Hepatocyte (in vitro differentiated cells): ENCODE measurements around the gene CENPU. TPM values are rescaled to one million over a fixed set of nuclear protein-coding genes. Genes with fewer than 3 reads are reported as not detected.
"Not testable (repeated sequence)": the region's sequence is repeated elsewhere in the genome, so short reads cannot be mapped to it uniquely, and the experiment has no call there.

Experiments
- DNase-seq: peaks from one replicate; pipeline ENCODE4 v3.0.0-alpha.2; 2016; ENCODE audit warnings: low spot score
- H2AFZ ChIP-seq: fragments of 200-600 bp; sonication (generic); 2 replicates; pipeline ENCODE4 v1.6.0; 2016; ENCODE audit warnings: antibody characterized with exemption, mild to moderate bottlenecking
- H3K27ac ChIP-seq: fragments of 200-600 bp; sonication (generic); 2 replicates; pipeline ENCODE4 v1.5.1; 2016; ENCODE audit warnings: mild to moderate bottlenecking
- H3K27me3 ChIP-seq: fragments of 200-600 bp; sonication (generic); 2 replicates; pipeline ENCODE4 v1.6.1; 2016
- H3K36me3 ChIP-seq: fragments of 200-600 bp; sonication (generic); replicated peaks from 2 replicates; pipeline ENCODE4 v1.5.1; 2016; ENCODE audit warnings: low read depth; ENCODE audit not compliant: insufficient read depth
- H3K4me1 ChIP-seq: fragments of 200-600 bp; sonication (generic); 2 replicates; pipeline ENCODE4 v1.5.1; 2016; ENCODE audit warnings: mild to moderate bottlenecking, moderate library complexity; ENCODE audit not compliant: insufficient read depth
- H3K4me2 ChIP-seq: fragments of 200-600 bp; sonication (generic); 2 replicates; pipeline ENCODE4 v1.6.0; 2016
- H3K4me3 ChIP-seq: fragments of 200-600 bp; sonication (generic); 2 replicates; pipeline ENCODE4 v1.5.1; 2016; ENCODE audit warnings: mild to moderate bottlenecking
- H3K79me2 ChIP-seq: fragments of 200-600 bp; sonication (generic); 2 replicates; pipeline ENCODE4 v1.6.0; 2017; ENCODE audit warnings: mild to moderate bottlenecking
- H3K9me2 ChIP-seq: fragments of 200-600 bp; sonication (generic); replicated peaks from 2 replicates; pipeline ENCODE4 v1.6.0; 2017; ENCODE audit warnings: mild to moderate bottlenecking; ENCODE audit not compliant: insufficient read depth
- H3K9me3 ChIP-seq: fragments of 200-600 bp; sonication (generic); 2 replicates; pipeline ENCODE4 v1.5.1; 2016; ENCODE audit warnings: low read depth, mild to moderate bottlenecking
- H4K20me1 ChIP-seq: fragments of 200-600 bp; sonication (generic); 2 replicates; pipeline ENCODE4 v1.6.0; 2016; ENCODE audit warnings: mild to moderate bottlenecking; ENCODE audit not compliant: insufficient read depth, poor library complexity, severe bottlenecking
- EZH2 ChIP-seq: fragments of 200-600 bp; sonication (generic); IDR thresholded peaks from 2 replicates; pipeline ENCODE4 v1.6.1; 2016; ENCODE audit warnings: antibody characterized with exemption, mild to moderate bottlenecking, borderline replicate concordance
- EZH2phosphoT487 ChIP-seq: fragments of 200-600 bp; sonication (generic); IDR thresholded peaks from one replicate; pipeline ENCODE4 v1.6.1; 2018; ENCODE audit warnings: antibody characterized with exemption, mild to moderate bottlenecking, low read depth, moderate library complexity; ENCODE audit not compliant: unreplicated experiment, severe bottlenecking
- WGBS: methylation state at CpG from one replicate; pipeline ENCODE4 v1.1.6; 2016; ENCODE audit warnings: low lambda C conversion rate; ENCODE audit errors: missing lambda C conversion rate; 5-methylcytosine and 5-hydroxymethylcytosine counted together
- polyA plus RNA-seq: library from polyadenylated mRNA; unstranded; fragments of >200 nt; fragmentation: Nextera tagmentation; extraction: Ambion mirVana; gene quantifications from 2 replicates; pipeline ENCODE4 v1.2.1, GENCODE V29; 2016
- total RNA-seq: library from RNA; depleted of rRNA; stranded (reverse); fragments of >200 nt; gene quantifications from 2 replicates; pipeline ENCODE4 v1.2.3, GENCODE V29; 2014
- TF ChIP-seq, protein P1 (sequence below): fragments of 200-600 bp; sonication (generic); IDR thresholded peaks from 2 replicates; pipeline ENCODE4 v1.5.1; 2016; ENCODE audit warnings: antibody characterized with exemption, mild to moderate bottlenecking; ENCODE audit not compliant: poor library complexity

Gene CENPU
- total and polyA plus RNA-seq, 2 experiments from 2014 or later = 7.8 to 10.0 TPM

DNA sequence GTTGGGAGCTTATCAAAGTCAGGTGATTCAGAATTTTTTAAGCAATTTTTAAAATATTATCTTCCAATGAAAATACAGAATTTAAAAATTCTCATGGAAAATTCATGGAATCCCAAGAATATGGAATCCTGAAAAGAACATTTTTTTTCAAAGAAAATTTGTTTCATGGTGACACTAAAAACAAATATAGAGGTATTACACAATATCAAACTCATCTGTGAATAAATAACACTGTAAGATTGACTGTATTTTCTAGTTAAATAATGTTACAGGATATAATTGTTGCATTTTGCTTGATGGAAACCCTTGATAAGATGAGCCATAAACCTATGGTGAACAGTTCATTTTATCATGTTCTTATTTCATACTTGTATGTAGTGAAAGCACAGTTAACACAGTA is 72.9 kb downstream of the CENPU start:
- H3K27ac ChIP-seq = no peak overlapping the region
- no peaks in the 10 kb centered on the region for H3K9me2 ChIP-seq
- H3K4me1 ChIP-seq = no peaks in the 10 kb centered on the region
- no peak for TF ChIP-seq EZH2phosphoT487
- TF ChIP-seq, protein P1, sequence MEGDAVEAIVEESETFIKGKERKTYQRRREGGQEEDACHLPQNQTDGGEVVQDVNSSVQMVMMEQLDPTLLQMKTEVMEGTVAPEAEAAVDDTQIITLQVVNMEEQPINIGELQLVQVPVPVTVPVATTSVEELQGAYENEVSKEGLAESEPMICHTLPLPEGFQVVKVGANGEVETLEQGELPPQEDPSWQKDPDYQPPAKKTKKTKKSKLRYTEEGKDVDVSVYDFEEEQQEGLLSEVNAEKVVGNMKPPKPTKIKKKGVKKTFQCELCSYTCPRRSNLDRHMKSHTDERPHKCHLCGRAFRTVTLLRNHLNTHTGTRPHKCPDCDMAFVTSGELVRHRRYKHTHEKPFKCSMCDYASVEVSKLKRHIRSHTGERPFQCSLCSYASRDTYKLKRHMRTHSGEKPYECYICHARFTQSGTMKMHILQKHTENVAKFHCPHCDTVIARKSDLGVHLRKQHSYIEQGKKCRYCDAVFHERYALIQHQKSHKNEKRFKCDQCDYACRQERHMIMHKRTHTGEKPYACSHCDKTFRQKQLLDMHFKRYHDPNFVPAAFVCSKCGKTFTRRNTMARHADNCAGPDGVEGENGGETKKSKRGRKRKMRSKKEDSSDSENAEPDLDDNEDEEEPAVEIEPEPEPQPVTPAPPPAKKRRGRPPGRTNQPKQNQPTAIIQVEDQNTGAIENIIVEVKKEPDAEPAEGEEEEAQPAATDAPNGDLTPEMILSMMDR = no peak
- no peaks in the 10 kb centered on the region for H4K20me1 ChIP-seq
- H3K79me2 ChIP-seq = no peaks in the 10 kb centered on the region
- no peaks in the 10 kb centered on the region for H3K36me3 ChIP-seq
- DNase-seq = no peak
- H3K27me3 ChIP-seq = no peaks in the 10 kb centered on the region
- H3K4me3 ChIP-seq = no peak overlapping the region
- H3K9me3 ChIP-seq = no peaks in the 10 kb centered on the region
- no peak overlapping the region for H3K4me2 ChIP-seq
- no peak overlapping the region for H2AFZ ChIP-seq

DNA sequence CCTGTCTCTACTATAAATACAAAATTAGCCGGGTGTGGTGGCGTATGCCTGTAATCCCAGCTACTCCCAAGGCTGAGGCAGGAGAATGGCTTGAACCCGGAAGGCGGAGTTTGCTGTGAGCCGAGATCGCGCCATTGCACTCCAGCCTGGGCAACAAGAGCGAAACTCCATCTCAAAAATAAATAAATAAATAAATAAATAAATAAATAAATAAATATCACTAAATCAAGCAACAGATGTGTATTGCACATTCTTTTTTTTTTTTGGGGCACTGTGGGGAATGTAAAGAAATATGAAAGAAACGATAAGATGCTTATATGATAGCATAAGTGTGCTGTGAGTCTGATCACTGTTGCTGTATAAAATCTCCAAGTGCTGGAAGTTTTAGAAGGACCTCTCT is 76.1 kb downstream of the CENPU start:
- H3K4me1 ChIP-seq, H3K27me3 ChIP-seq, H3K27ac ChIP-seq, H3K9me3 ChIP-seq, H3K36me3 ChIP-seq, H3K4me3 ChIP-seq, H3K79me2 ChIP-seq, DNase-seq, H3K4me2 ChIP-seq, H4K20me1 ChIP-seq, H2AFZ ChIP-seq, H3K9me2 ChIP-seq: not testable (repeated sequence)
- over 99% methylated on average over 9 of the region's 9 CpGs for whole genome bisulfite sequencing

DNA sequence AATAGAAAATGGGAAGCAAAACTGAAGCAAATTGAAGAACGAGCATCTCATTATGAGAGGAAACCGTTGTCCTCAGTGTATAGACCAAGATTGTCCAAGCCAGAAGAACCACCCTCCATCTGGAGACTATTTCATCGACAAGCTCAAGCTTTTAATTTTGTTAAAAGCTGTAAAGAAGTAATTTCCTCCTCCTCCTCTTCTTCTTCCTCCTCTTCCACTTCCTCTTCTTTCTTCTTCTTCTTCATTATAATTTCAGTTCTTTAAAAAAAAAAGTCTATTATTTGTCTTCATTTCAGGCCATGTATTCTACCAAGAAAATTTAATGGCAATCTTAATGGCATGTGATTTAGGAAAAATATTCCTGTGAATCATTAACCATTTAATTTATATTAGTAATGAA is 76.8 kb downstream of the CENPU start:
- no peaks in the 10 kb centered on the region for H3K79me2 ChIP-seq
- no peaks in the 10 kb centered on the region for H3K27me3 ChIP-seq
- H3K27ac ChIP-seq = no peak overlapping the region
- no peak overlapping the region for H2AFZ ChIP-seq
- H3K4me2 ChIP-seq = no peak overlapping the region
- no peaks in the 10 kb centered on the region for H4K20me1 ChIP-seq
- TF ChIP-seq EZH2 (no peak), EZH2phosphoT487 (no peak)
- TF ChIP-seq, protein P1 = no peak
- over 99% methylated on average over 3 of the region's 3 CpGs for WGBS
- H3K4me3 ChIP-seq = no peak overlapping the region
- no peaks in the 10 kb centered on the region for H3K4me1 ChIP-seq
- DNase-seq = no peak
- H3K9me3 ChIP-seq = no peaks in the 10 kb centered on the region
- H3K9me2 ChIP-seq = no peaks in the 10 kb centered on the region
- H3K36me3 ChIP-seq = no peaks in the 10 kb centered on the region

DNA sequence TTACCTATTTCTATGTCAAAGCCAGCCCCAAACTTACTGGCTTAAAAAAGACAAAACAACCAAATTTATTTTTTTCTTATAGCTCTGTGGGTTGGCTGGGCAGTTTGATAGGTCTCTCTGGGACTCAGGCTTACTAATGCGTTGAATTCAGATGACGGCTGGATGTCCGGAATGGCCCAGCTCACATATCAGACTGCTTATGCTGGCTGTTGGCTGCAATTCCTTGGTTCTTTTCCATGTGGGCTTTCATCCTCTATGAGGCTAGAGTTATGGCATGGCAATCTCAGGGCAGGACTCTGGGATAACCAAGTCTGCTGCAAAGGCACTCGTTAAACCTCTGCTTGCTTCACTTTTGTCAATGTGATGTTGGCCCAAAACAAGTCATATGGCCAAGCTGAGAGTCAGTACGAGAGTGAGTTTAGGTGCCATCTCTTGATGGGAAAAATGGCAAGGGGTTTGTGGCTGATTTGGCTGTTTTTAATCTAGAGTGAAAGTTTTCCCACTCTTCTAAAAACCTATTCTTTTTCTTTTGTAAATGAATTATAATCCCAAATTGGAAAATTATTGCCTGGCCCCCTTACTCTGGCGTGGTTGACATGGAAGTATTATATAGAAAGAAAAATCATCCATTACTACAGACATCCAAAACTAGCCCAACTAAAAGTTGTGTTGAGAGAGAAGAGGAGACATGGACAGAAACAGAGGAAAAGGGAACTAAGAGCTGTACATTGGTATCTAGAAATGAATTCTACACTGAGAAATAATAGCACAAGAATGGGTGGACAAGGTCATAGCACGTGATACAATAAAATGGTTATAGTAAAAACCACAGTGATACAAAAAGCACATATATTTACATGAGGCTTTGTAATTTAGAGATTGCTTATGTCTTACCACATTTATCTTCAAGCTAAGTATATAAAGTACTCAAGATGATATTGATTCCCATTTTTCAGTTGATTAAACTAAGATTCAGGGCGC is 77.7 kb downstream of the CENPU start:
- Histone ChIP-seq H3K4me1 (no peaks in the 10 kb centered on the region), H3K9me2 (no peaks in the 10 kb centered on the region)

More for the DNA sequence above, 77.7 kb downstream of the CENPU start:
- Histone ChIP-seq H2AFZ (no peak overlapping the region), H4K20me1 (no peaks in the 10 kb centered on the region), H3K4me3 (no peak overlapping the region), H3K27ac (no peak overlapping the region), H3K79me2 (peaks cover 3% of the 10 kb centered on the region), H3K9me3 (no peaks in the 10 kb centered on the region), H3K27me3 (no peaks in the 10 kb centered on the region), H3K4me2 (no peak overlapping the region), H3K36me3 (no peaks in the 10 kb centered on the region)
- TF ChIP-seq, protein P1 = no peak
- TF ChIP-seq EZH2 (no peak), EZH2phosphoT487 (no peak)
- no peak for DNase-seq
- WGBS = 93% methylated on average over 8 of the region's 8 CpGs
